GM21515 (cell line): Measurements from ENCODE around the gene ITGA11.
"Not testable (repeated sequence)": the region's sequence is repeated elsewhere in the genome, so short reads cannot be mapped to it uniquely, and the experiment has no call there.

Experiments used
- ATAC-seq: cut with Tn5 transposase; IDR thresholded peaks from one replicate; pipeline ENCODE4 v1.9.1; 2021; ENCODE audit not compliant: unreplicated experiment

Gene ITGA11

GRCh38 chr15:68425428-68426060 lies 6.4 kb downstream of the ITGA11 start:
- ATAC-seq = no peak

- ATAC-seq = no peak
Measured at GRCh38 chr15:68424754-68425390, 7.1 kb downstream of the ITGA11 start.

DNA sequence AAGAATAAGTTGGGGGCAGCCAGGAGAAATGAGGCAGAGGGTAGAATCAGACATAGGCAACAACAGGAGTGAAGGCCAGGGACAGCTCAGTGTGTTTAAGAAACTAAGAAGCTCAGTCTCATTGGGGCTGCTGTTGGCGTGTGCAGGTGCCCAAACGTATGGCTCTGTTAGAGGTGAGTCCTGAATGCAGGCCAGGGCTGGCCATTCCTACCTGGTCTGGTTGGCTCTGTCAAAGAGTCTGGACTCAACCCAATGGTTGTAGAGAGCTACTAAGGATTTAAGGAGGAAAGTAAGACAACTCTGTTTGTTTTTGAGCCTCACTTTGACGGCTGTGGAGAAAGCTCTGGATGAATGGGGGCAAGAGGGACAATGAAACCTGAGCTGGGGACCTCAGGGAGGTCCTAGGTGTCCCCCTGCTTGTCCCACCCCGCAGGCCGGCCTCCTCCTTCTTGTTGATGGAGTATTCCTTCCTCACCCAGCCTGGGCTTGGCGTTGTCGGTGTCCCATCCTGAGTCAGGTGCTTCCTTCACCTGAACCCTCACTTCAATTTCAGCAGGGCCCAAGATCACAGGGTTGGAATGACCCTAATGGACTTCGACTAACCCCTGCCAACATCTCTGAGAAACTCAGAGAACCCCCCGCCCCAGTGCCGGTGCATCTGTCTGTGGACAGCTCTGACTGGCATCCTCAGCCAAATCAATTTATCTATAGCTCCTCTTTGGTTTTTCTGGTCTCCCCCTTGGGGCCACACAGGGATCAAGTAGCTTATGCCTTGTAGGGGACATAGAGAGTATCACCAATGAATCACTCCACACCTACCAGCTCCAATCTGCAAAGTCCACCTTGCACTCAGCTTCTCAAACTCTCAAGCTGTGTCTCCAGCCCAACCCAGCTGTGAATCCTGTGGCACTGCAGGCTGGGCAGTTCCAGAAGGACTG lies 8.3 kb downstream of the ITGA11 start:
- ATAC-seq = no peak

DNA sequence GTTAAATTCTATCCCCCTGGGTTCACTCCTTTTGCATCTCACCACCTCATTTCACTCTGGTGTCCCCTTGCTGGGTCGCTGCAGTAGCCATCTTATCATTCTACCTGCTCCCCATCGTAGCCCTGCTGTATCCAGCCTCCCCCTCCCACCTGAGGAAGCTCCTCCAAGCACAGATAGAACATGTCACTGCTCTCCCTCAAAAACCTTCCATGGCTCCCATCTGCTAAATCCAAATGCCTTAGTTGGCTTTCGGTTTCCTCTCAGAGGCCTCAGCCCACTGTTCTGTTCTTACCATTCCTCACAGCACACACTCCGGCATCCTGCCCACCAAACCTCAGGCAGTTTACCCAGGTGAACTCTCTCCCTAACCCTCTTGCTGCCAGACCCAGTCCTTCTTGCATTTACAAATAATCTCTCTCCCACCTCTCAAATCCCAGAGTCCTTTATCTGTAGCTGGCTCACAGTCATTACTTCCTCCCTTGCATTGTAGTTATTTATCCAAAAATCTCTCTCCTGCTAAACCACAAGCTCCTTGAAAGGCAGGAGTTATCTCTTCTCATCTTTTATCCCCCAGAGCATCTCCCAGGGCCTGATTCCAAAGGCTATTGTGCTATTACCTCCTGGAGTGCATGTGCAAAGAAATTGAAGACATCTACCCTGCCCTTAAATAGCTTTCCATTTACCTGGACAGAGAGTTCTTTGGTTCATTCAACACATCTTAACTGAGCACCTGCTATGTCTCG lies 9.4 kb downstream of the ITGA11 start:
- not testable (repeated sequence) for ATAC-seq

DNA sequence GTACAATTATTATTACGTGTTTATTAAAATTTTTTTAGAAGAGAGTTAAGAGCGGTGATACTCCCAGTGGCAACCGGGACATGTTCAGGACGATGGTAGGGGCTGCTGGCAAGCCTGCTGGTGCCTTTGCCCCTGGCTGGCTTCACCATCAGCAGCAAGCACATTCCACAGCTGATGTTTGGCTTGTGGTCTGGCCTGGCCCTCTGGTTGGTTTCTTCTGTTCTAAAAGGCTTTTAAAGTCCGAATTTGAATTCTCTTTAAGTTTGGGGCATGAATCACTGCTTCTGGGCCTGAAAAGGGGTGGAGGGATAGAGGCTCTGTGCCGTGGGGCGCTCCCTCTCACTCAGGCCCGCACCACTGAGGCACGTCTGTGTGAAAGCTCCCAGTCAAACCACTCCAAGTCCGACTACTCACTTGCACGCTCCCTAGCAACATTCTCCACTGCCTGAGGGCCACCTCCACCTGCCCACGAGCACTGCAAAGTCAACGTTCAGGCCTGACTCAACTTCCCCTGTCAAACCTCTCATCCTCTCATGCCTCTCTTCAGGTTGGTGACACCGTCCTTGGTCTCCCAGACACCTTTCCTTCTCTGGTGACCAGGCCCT lies 10.1 kb downstream of the ITGA11 start:
- ATAC-seq = no peak

GRCh38 chr15:68421115-68421551 lies 10.8 kb downstream of the ITGA11 start:
- ATAC-seq = no peak

- no peak for ATAC-seq
Measured at GRCh38 chr15:68420186-68420684, 11.7 kb downstream of the ITGA11 start.

DNA sequence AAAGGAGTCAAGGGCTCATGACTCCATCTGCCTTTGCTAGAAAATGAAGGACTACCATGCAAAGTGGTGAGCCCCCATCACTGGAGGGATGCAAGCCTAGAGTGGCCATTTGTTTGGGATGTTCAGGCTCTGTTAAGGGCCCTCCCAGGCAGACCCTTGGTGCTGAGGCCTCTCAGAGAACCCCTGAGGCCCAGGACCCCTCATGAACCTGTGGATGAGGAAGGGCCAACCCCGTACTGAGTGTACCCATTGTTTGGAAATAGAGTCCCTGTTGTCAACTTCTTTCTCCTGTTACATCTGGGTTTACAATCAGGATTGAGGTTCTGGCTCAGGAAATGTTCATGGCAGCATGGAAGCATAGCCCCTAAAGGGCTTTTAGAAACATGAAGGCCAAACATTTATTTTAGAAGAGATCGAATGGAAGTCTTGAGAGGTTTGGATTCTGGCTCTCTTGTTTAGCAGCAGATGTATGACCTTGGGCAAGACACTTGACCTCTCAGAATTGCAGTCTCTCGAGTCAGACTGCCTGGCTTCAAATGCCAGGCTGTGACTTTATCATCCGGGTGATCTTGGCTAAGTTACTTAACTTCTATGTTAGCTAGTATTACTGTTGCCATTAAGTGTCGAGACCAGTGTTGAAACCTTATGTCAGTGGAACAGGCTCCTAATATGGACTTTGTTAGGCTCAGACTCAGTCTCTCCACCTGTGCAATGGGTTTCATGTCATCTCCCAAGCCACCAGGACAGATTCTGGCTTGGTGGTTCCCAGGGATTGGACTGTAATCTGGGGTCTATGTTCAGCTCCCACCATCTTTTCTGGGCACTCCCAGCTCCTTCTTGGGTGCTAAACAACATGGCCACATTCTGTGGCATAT lies 12.4 kb downstream of the ITGA11 start:
- ATAC-seq = no peak

DNA sequence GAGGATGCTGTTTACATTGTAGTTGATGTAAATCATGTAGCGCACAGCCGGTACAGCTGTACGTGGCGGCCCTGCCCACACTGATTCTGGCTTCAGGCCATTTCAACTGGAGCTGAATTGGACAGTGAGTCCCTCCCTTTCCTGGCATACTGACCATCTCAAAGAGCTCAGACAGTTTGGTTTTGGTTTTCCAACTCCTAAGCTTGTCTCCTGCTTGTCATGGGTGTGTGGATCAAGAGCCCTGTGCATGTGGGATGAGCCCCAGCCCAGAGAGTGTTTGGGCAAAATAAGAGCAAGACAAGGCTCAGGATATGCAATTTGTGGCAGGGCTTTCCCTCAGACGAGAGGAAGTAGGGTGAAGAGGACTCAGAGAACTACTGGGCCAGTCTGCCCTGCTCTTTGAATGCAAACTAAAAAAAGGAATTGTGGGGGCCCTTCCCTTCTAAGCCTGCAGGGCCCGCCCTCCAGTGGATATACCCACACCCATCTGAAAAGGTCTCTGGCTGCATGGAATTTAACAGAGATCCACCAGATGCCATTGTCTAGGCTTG lies 13.3 kb downstream of the ITGA11 start:
- no peak for ATAC-seq

- no peak for ATAC-seq
Measured at GRCh38 chr15:68417897-68418296, 14.1 kb downstream of the ITGA11 start.

- ATAC-seq = no peak
Measured at GRCh38 chr15:68417051-68417450, 14.9 kb downstream of the ITGA11 start.

DNA sequence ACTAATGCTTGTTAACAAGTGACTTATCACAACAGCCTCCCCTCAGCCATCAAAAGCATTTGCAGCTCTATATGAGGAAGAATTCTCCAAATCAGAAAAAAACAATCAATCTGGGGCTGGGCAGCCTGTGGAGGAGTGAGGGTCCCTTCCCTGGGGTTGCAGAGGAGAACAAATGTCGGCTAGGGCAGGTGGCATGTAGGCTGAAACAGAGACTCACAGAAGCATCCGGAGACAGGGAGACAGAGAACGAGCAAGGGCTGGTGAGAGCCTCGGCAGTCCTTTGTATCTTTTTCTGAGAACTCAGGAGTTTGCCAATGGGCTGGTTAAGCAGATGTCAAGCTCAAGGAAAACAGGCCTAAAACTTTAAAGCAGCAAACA lies 15.8 kb downstream of the ITGA11 start:
- ATAC-seq = no peak

DNA sequence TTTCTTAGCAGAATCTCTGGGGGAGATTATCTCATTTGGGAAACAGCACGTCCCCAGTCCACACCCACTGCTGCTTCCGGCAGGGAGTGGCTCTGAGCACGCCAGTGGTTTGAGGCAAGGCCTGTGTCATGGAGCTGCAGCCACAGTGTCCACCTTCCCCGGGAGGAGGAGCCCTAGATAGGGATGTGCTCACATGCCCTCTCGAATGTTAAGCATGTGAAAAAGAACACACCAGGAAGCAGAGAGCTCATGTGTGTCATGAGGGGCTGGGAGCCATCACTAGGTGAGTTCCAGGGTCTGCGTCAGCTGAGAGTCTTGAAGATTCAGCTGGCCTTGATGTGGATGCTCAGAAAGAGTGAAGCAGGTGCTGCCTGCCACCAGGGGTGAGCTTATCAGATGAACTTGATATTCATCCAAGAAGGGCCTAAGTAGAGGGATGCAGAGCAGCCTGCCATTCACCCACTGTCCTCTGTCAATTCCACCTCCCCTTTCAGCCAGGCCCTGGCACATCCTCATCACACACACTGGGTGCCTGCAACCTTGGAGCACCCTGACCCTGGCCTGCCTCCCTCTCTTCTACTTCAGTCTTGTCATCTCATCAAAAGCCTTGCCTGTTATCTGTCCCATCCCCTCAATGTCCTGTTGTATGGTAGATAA lies 16.3 kb downstream of the ITGA11 start:
- ATAC-seq = no peak

- no peak for ATAC-seq
Measured at GRCh38 chr15:68415061-68415460, 16.9 kb downstream of the ITGA11 start.

DNA sequence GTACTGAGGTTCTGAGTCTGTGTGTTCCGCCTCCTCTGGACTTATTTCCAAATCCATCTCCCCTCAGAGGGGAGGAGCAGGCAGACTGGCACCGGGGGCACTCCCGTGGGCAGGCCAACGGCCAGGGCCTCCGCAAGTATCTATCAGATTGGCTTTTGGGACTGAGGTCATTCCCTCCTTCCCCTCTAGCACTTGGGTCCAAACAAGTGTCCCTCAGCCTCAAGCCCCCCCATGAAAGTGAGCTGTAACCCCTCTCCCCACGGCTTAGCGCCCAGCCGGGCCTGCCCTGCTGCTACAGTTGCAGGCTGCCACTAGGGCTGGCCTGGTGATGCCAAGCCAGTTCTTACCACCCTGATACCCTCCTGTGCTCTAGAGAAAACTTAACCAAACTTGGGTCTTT lies 17.4 kb downstream of the ITGA11 start:
- no peak for ATAC-seq

DNA sequence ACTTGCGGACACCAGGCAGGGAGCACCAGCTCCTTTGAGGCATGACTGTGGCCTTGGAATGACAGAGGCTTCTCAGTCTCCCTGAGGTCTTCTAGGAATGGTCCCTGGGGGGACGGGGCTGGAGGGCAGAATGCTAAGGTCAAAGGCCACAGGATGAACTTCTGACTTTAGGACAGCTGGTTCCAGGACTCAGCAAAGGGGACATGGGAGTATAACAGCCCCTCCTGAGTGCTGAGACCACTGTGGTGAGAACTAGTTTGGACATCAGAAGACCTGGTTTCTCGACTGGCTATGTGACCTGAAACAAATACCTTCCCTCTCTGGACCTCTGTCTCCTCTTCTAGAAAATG lies 17.8 kb downstream of the ITGA11 start:
- ATAC-seq = no peak

- no peak for ATAC-seq
Measured at GRCh38 chr15:68413363-68414205, 18.4 kb downstream of the ITGA11 start.

GRCh38 chr15:68412218-68412617 lies 19.7 kb downstream of the ITGA11 start:
- no peak for ATAC-seq
